ENCODE results near the gene CETP. TPM values are rescaled to one million over a fixed set of nuclear protein-coding genes. Genes with fewer than 3 reads are reported as not detected.

The CETP gene
- total and polyA plus RNA-seq, 2 of the 13 experiments (the other 11 are each of a cell fraction or from before 2014, with no cell fraction given), result 0.31 to 9.8 TPM

DNA sequence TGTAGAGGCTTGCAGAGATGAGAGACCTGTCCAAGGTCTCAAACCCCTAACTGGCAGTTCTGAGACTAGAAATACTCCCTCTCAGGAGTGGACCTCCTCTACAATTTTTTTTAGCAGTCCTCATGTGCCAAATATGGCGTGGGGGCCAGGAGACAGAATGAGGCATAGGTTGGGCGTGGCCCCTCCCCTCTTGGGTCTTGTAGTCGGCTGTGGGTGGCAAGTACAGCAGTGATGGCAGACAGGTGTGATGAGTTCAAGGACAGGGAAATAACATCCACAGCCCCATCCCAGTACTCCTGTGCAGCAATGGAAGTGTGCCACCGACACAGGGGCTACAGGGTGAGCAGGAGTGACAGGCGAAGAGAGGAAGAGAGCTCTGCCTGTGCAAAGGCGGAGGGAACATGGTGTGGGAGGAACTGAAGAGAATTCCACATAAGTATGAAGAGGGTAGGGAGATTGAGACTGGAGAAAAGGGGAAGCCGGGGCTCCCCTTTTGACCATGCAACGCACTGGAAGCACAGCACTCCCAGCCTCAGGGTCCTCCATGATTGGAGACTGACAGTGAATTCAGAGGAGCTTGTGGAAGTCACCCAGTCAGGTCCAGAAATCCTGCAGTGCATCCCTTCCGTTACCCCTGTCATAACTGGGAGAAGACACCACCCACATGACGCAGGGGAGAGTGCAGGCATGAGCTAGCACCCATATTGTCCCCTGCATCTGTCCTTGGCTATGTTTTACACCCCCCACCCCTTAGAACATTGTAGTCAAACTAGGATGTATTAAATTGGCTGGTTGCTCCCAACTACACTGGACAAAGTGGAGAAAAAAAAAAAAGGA is 14.8 kb upstream of the CETP start (continued):
- TF ChIP-seq, protein P1, sequence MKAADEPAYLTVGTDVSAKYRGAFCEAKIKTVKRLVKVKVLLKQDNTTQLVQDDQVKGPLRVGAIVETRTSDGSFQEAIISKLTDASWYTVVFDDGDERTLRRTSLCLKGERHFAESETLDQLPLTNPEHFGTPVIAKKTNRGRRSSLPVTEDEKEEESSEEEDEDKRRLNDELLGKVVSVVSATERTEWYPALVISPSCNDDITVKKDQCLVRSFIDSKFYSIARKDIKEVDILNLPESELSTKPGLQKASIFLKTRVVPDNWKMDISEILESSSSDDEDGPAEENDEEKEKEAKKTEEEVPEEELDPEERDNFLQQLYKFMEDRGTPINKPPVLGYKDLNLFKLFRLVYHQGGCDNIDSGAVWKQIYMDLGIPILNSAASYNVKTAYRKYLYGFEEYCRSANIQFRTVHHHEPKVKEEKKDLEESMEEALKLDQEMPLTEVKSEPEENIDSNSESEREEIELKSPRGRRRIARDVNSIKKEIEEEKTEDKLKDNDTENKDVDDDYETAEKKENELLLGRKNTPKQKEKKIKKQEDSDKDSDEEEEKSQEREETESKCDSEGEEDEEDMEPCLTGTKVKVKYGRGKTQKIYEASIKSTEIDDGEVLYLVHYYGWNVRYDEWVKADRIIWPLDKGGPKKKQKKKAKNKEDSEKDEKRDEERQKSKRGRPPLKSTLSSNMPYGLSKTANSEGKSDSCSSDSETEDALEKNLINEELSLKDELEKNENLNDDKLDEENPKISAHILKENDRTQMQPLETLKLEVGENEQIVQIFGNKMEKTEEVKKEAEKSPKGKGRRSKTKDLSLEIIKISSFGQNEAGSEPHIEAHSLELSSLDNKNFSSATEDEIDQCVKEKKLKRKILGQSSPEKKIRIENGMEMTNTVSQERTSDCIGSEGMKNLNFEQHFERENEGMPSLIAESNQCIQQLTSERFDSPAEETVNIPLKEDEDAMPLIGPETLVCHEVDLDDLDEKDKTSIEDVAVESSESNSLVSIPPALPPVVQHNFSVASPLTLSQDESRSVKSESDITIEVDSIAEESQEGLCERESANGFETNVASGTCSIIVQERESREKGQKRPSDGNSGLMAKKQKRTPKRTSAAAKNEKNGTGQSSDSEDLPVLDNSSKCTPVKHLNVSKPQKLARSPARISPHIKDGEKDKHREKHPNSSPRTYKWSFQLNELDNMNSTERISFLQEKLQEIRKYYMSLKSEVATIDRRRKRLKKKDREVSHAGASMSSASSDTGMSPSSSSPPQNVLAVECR (CRISPR knock-in tag; IDR thresholded peaks at IDR 0.05; ENCODE audit: borderline replicate concordance), result 0 out of 2 replicates have a peak, but pooled peaks have one; percentile 20
- TF ChIP-seq RARG (CRISPR knock-in tag; IDR thresholded peaks at IDR 0.05; ENCODE audit: low read depth) (no peak), ZSCAN21 (CRISPR knock-in tag; IDR thresholded peaks at IDR 0.05; ENCODE audit: borderline replicate concordance) (0 out of 2 replicates have a peak, but pooled peaks have one; percentile 53), HOXA5 (CRISPR knock-in tag; IDR thresholded peaks at IDR 0.05) (0 out of 2 replicates have a peak, but pooled peaks have one; percentile 32), ZFP41 (CRISPR knock-in tag; IDR thresholded peaks at IDR 0.05; ENCODE audit: borderline replicate concordance) (no peak), ZNF296 (CRISPR knock-in tag; conservative IDR thresholded peaks at IDR 0.05) (no peak), TARDBP (CRISPR knock-in tag; IDR thresholded peaks at IDR 0.05) (0 out of 2 replicates have a peak, but pooled peaks have one; percentile 25), TEAD3 (CRISPR knock-in tag; optimal IDR thresholded peaks at IDR 0.05; ENCODE audit: borderline replicate concordance) (peak; percentile 43), RXRA (CRISPR knock-in tag; IDR thresholded peaks at IDR 0.05) (0 out of 2 replicates have a peak, but pooled peaks have one; percentile 20), ETV5 (CRISPR knock-in tag; IDR thresholded peaks at IDR 0.05; ENCODE audit: borderline replicate concordance) (0 out of 2 replicates have a peak, but pooled peaks have one; percentile 3), NR2F1 (CRISPR knock-in tag; IDR thresholded peaks at IDR 0.05) (peak in 1 of 2 experiments; percentile 43; a peak in 1 of 4 replicates), DNMT1 (CRISPR knock-in tag; IDR thresholded peaks at IDR 0.05) (no peak), ZNF503 (CRISPR knock-in tag; IDR thresholded peaks at IDR 0.05) (no peak), KDM1A (CRISPR knock-in tag; IDR thresholded peaks at IDR 0.05) (no peak), ZBTB1 (CRISPR knock-in tag; IDR thresholded peaks at IDR 0.05; ENCODE audit: borderline replicate concordance) (no peak), JUND (CRISPR knock-in tag; IDR thresholded peaks at IDR 0.05) (0 out of 2 replicates have a peak, but pooled peaks have one; percentile 36), IRF2 (CRISPR knock-in tag; IDR thresholded peaks at IDR 0.05) (no peak), ZNF761 (CRISPR knock-in tag; conservative IDR thresholded peaks at IDR 0.05) (no peak)
- TF ChIP-seq, protein P2, sequence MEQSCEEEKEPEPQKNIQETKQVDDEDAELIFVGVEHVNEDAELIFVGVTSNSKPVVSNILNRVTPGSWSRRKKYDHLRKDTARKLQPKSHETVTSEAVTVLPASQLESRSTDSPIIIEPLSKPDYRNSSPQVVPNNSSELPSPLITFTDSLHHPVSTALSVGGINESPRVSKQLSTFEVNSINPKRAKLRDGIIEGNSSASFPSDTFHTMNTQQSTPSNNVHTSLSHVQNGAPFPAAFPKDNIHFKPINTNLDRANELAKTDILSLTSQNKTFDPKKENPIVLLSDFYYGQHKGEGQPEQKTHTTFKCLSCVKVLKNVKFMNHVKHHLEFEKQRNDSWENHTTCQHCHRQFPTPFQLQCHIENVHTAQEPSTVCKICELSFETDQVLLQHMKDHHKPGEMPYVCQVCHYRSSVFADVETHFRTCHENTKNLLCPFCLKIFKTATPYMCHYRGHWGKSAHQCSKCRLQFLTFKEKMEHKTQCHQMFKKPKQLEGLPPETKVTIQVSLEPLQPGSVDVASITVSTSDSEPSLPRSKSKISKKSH (CRISPR knock-in tag; IDR thresholded peaks at IDR 0.05; ENCODE audit: borderline replicate concordance), result no peak
- TF ChIP-seq, protein P3, sequence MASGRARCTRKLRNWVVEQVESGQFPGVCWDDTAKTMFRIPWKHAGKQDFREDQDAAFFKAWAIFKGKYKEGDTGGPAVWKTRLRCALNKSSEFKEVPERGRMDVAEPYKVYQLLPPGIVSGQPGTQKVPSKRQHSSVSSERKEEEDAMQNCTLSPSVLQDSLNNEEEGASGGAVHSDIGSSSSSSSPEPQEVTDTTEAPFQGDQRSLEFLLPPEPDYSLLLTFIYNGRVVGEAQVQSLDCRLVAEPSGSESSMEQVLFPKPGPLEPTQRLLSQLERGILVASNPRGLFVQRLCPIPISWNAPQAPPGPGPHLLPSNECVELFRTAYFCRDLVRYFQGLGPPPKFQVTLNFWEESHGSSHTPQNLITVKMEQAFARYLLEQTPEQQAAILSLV (CRISPR knock-in tag; IDR thresholded peaks at IDR 0.05; ENCODE audit: borderline replicate concordance), result 0 out of 2 replicates have a peak, but pooled peaks have one; percentile 28
